Fibroblast of the aortic adventitia (primary cell): ENCODE data around the gene RUNX2. TPM values are rescaled to one million over a fixed set of nuclear protein-coding genes. Genes with fewer than 3 reads are reported as not detected.

Source experiments
- DNase-seq: peaks from one replicate; pipeline ENCODE4 v3.0.0-alpha.2; 2010; ENCODE audit warnings: low read depth
- H3K4me3 ChIP-seq: 2 replicates; pipeline ENCODE4 v1.5.1; 2011; ENCODE audit warnings: low read depth, mild to moderate bottlenecking, control low read depth, low read length, moderate library complexity
- total RNA-seq: library from RNA; depleted of rRNA; stranded (reverse); fragments of >200 nt; gene quantifications from 2 replicates; pipeline ENCODE4 v1.2.3, GENCODE V29; 2012; ENCODE audit warnings: low replicate concordance
- TF ChIP-seq, protein P1 (sequence below): IDR thresholded peaks from 2 replicates; pipeline ENCODE4 v1.5.1; 2011; ENCODE audit warnings: mild to moderate bottlenecking, low read length, control low read depth, inconsistent platforms; ENCODE audit not compliant: insufficient read depth

RUNX2 gene
- total RNA-seq, 1 donor: 5.8 TPM

DNA sequence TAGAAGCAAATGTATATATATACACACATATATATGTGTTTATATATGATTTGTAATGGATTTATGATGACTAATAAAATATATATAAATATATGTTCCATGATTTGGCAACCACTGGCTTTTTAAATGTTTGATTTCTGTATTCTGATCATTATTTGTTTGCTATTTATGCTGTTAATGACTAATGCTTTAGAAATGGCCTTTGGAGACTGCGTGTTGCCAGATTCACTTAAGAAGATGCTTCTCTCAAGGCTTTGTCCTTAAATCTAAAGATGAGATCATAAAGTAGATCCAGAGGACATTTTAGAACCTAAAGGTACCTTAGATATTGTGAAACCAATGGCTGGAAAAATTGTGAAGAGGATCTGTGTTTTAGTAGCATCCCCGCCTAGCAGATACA, 165.6 kb downstream of the RUNX2 start:
- H3K4me3 ChIP-seq: no peak overlapping the region
- no peak for DNase-seq
- TF ChIP-seq, protein P1, sequence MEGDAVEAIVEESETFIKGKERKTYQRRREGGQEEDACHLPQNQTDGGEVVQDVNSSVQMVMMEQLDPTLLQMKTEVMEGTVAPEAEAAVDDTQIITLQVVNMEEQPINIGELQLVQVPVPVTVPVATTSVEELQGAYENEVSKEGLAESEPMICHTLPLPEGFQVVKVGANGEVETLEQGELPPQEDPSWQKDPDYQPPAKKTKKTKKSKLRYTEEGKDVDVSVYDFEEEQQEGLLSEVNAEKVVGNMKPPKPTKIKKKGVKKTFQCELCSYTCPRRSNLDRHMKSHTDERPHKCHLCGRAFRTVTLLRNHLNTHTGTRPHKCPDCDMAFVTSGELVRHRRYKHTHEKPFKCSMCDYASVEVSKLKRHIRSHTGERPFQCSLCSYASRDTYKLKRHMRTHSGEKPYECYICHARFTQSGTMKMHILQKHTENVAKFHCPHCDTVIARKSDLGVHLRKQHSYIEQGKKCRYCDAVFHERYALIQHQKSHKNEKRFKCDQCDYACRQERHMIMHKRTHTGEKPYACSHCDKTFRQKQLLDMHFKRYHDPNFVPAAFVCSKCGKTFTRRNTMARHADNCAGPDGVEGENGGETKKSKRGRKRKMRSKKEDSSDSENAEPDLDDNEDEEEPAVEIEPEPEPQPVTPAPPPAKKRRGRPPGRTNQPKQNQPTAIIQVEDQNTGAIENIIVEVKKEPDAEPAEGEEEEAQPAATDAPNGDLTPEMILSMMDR: no peak

DNA sequence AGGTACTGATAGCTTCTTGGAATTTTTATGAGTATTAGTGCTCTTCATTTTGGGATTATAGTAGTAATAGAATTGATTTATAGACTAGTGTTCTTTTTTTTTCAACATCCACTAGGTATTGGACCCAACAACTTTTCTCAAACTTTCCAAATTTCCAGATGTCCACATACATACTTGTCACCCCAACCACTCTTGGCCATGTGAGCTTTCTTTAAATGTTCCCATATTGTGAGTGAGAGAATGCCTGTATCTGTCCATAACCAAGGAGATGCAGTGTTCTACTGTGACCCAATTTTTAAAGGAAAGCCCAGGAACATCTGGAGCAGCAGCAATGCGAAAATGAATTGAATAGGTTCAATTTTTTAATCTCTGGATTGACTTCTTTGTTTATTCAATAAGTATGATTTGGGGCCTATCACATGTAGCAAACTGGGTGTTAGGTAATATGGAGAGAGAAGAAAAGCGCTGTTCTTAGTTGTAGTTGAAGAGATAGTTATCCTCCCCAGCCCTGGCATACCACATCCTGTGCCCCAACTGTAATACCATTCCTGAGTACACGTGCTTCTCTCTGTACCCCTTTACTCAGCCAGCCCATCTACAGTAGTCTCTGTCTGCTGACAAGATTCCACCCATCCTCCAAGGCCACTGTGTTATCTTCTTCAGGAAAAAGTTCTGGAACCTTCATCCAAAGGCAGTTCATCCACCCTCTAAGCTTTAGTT, 166.4 kb downstream of the RUNX2 start:
- TF ChIP-seq, protein P1: no peak
- DNase-seq: no peak
- no peak overlapping the region for H3K4me3 ChIP-seq

DNA sequence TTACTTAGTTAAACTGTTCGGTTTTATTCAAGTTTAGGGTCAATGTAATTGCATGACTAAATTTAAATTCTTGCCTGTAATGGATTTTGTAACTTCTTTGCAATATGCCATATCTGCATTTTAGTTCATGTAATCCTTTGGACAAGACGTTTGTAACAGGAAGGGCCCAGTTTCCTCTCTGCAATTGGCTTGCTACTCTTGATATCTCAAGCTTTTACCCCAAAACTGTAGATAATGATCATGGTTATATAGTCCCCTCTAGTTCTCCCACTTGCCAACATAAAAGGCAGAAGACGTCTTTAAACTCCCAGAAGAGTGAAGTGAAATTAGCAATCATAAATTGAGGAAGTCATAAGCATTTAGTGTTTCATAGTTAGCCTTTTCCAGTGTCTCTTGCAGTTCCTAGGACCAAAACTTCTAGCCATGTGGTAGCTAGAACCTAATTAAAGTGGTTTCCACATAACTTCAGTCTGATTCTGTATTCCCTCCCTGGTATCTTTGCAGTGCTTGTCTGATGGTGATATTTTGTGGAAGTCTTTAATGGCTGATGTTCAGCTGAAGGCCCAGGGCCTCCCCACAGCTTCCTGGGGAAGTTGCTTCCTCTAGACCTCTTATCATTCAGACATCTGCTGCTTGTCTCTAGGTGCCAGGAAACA, 167.4 kb downstream of the RUNX2 start:
- DNase-seq: no peak
- H3K4me3 ChIP-seq: no peak overlapping the region
- TF ChIP-seq, protein P1: no peak

DNA sequence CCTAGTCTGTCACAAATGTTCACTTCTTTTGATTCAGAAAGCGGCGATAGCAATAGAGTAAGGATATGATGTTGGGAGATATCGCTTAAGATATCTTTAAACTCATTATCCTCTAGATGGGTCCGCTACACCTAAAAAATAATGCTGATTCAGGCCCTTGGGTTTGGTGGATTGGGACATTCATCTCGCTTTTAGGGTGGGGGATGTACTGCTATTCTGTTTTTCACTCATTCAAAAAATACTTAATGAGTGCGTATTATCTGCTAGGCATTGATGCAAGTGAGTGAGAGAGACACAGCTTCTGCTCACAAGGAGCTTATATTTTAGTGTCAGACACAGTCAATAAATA, 167.9 kb downstream of the RUNX2 start:
- no peak overlapping the region for H3K4me3 ChIP-seq
- TF ChIP-seq, protein P1: no peak
- DNase-seq: no peak

DNA sequence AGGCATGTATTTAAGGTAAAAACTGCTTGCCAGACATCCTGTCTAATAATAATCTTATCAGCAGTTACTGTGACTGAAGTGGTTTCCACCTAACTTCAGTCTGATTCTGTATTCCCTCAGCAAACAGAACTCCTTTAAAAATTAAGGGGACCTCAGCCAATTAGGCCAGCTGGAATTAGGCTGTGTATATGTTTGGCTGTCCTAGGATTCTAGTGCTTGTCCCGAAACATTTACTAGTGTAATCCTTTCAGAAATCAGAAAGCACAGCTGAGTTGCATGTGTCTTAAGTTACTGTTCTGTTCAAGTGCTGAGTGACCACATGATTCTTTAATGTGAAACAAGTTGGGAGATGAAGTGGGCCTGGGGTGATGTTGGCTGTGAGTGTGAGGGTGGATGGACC, 170.5 kb downstream of the RUNX2 start:
- DNase-seq: no peak
- no peak overlapping the region for H3K4me3 ChIP-seq
- TF ChIP-seq, protein P1: no peak

DNA sequence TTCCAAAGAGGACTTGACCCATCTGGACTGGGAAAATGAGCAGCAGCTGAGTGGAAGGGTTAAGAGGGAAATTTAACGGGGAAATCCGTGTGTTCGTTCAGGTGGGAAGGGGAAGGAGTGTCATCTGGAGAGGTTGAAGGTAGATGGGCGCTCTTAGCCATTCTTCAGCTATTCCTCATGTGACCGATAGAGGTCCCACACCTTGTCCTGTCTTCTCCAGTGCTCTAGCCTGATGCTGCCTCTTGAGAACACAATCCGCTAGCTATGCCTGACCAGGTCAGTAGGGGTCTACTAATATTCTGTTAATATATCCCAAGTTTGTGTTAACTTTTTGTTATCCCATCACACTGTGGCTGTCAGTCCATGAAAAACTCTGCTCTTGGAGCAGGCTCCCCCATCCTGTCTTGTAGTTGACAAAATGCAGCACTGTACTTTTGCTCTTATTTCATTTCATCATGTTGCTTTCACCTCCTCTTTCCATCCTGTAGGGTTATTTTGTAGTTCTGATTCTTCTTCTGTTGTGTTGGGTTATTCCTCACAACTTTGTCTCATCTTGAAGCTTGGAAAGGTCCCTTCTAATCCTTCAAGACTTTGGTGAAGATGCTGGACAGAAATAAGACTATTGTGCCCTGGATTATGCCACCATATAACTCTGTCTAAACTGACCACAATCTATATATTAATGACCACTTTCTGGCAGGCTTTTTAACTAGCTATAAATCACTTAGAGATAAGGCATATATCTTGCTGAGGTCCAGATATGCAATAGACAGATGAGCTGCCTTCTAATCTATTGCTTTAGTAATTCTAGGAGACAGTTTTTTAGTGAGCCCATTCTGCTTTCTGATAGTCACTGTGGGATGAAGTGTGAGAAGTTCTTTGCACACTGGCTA, 173.0 kb downstream of the RUNX2 start:
- TF ChIP-seq, protein P1: peak; percentile 12
- no peak for DNase-seq
- H3K4me3 ChIP-seq: no peak overlapping the region
